ENCODE data around the gene C10orf53.

GRCh38 chr10:49734676-49735075 lies 55.2 kb downstream of the C10orf53 start:
- TF ChIP-seq GATA2 (IDR thresholded peaks at IDR 0.05; ENCODE audit: low read depth, low read length) (no peak), GATA3 (IDR thresholded peaks at IDR 0.05; ENCODE audit: low read depth, low read length) (no peak)

All from SH-SY5Y (cell line).